Inflammatory macrophage (primary cell): Measurements from ENCODE around the gene CRYBA2.

Source experiments
- DNase-seq, 2 donors: peaks; one replicate each; pipeline ENCODE4 v3.0.0-alpha.2; 2020 to 2022
- total RNA-seq, 18 experiments: gene quantifications; one replicate each; lab custom pipeline; 2026; ENCODE audit warnings: mixed read lengths in 6 of 18, inconsistent platforms in 2 of 18; lab: John Stamatoyannopoulos, UW

CRYBA2 gene
- 0 to 0.07 (median 0) reads per million in 18 experiments for total RNA-seq

GRCh38 chr2:218993345-218994315 lies at the start of gene CRYBA2:
CRYBA2 (minus strand) TSS chr2:218993422; CDS start chr2:218993176, 246 bp downstream.
- no peak for DNase-seq

GRCh38 chr2:219042750-219043149 lies 49.5 kb upstream of the CRYBA2 start:
- no peak for DNase-seq

GRCh38 chr2:219042157-219042556 lies 48.9 kb upstream of the CRYBA2 start:
- DNase-seq = no peak

- DNase-seq = peak; percentile 15 to 47
These were observed 48.0 kb upstream of the CRYBA2 start, which contains the start of gene CFAP65 for GRCh38 chr2:219041252-219041651. CFAP65 (minus strand) TSS chr2:219041516; CDS start chr2:219039048, 2,468 bp downstream.

- no peak for DNase-seq
These were observed 45.4 kb upstream of the CRYBA2 start for GRCh38 chr2:219038600-219038999.

- DNase-seq = no peak
These were observed 44.7 kb upstream of the CRYBA2 start for GRCh38 chr2:219037783-219038499.

- no peak for DNase-seq
These were observed 42.7 kb upstream of the CRYBA2 start for GRCh38 chr2:219035942-219036341.

- DNase-seq = no peak
These were observed 41.6 kb upstream of the CRYBA2 start for GRCh38 chr2:219034823-219035222.

- DNase-seq = no peak
These were observed 39.0 kb upstream of the CRYBA2 start for GRCh38 chr2:219032051-219032745.

GRCh38 chr2:219031005-219031738 lies 38.0 kb upstream of the CRYBA2 start:
- no peak for DNase-seq

GRCh38 chr2:219030177-219030940 lies 37.1 kb upstream of the CRYBA2 start:
- no peak for DNase-seq

GRCh38 chr2:219029829-219030165 lies 36.6 kb upstream of the CRYBA2 start:
- peak; percentile 65 to 78 for DNase-seq

- no peak for DNase-seq
These were observed 36.0 kb upstream of the CRYBA2 start for GRCh38 chr2:219028996-219029828.

- DNase-seq = no peak
These were observed 34.9 kb upstream of the CRYBA2 start for GRCh38 chr2:219028141-219028540.

GRCh38 chr2:219027511-219028055 lies 34.4 kb upstream of the CRYBA2 start:
- DNase-seq = no peak

- DNase-seq = no peak
These were observed 33.7 kb upstream of the CRYBA2 start for GRCh38 chr2:219026946-219027345.

- DNase-seq = no peak
These were observed 32.7 kb upstream of the CRYBA2 start for GRCh38 chr2:219025637-219026585.

- no peak for DNase-seq
These were observed 30.8 kb upstream of the CRYBA2 start for GRCh38 chr2:219024059-219024458.

- no peak for DNase-seq
These were observed 29.9 kb upstream of the CRYBA2 start for GRCh38 chr2:219023045-219023605.
